Measurements from ENCODE around the gene TUBA1B. TPM values are rescaled to one million over a fixed set of nuclear protein-coding genes. Genes with fewer than 3 reads are reported as not detected.
A peak's percentile ranks its signal among the peaks of the same experiment; 100 is the strongest.
"Not testable (repeated sequence)": the region's sequence is repeated elsewhere in the genome, so short reads cannot be mapped to it uniquely, and the experiment has no call there.

TUBA1B gene
- total RNA-seq, 1 experiment from 2014 or later = 793 TPM

- intact Hi-C loops (cut with micrococcal nuclease; ENCODE audit: unreplicated experiment) = no loop called here
- CTCF ChIA-PET = interaction anchor here (0.6 to 1.9 kb wide), 8 partner anchors 8 to 128 kb away, joined by 3 to 13 read pairs (median 4); partner anchors contain the start of genes RHEBL1 and TUBA1A
- no TSS peak for BruUV-seq (replicated peaks)
Measured at GRCh38 chr12:49129332-49130150, 1.7 kb downstream of the TUBA1B start.

GRCh38 chr12:49127971-49128370 lies 3.2 kb downstream of the TUBA1B start:
- H3K27ac Mint-ChIP-seq (ENCODE audit: unreplicated experiment); CTCF ChIA-PET; H3K9me3 Mint-ChIP-seq (ENCODE audit: low read depth, unreplicated experiment); H3K27me3 Mint-ChIP-seq (ENCODE audit: unreplicated experiment); H3K4me1 Mint-ChIP-seq (ENCODE audit: low read depth, unreplicated experiment); intact Hi-C loops (cut with micrococcal nuclease; ENCODE audit: unreplicated experiment); DNase-seq; H3K4me3 Mint-ChIP-seq (ENCODE audit: low read depth, unreplicated experiment): not testable (repeated sequence)
- peaks cover 38% of the 10 kb centered on the region for H3K36me3 Mint-ChIP-seq (ENCODE audit: insufficient read depth, unreplicated experiment)
- TSS peak; percentile 58 for BruUV-seq (replicated peaks)

More at GRCh38 chr12:49129332-49130150, 1.7 kb downstream of the TUBA1B start:
- H3K27me3 Mint-ChIP-seq (ENCODE audit: unreplicated experiment) = no peaks in the 10 kb centered on the region
- DNase-seq = no peak
- peaks cover 38% of the 10 kb centered on the region for H3K36me3 Mint-ChIP-seq (ENCODE audit: insufficient read depth, unreplicated experiment)
- H3K27ac Mint-ChIP-seq (ENCODE audit: unreplicated experiment) = peak overlapping the region; percentile 91
- no peaks in the 10 kb centered on the region for H3K9me3 Mint-ChIP-seq (ENCODE audit: low read depth, unreplicated experiment)
- H3K4me1 Mint-ChIP-seq (ENCODE audit: low read depth, unreplicated experiment) = peaks cover 8% of the 10 kb centered on the region
- no peak for TF ChIP-seq CTCF (IDR thresholded peaks at IDR 0.05; ENCODE audit: unreplicated experiment)
- peak overlapping the region; percentile 86 for H3K4me3 Mint-ChIP-seq (ENCODE audit: low read depth, unreplicated experiment)

- DNase-seq = no peak
- H3K27me3 Mint-ChIP-seq (ENCODE audit: unreplicated experiment) = no peaks in the 10 kb centered on the region
- peaks cover 6% of the 10 kb centered on the region for H3K4me1 Mint-ChIP-seq (ENCODE audit: low read depth, unreplicated experiment)
- peaks cover 37% of the 10 kb centered on the region for H3K36me3 Mint-ChIP-seq (ENCODE audit: insufficient read depth, unreplicated experiment)
- no peak overlapping the region for H3K4me3 Mint-ChIP-seq (ENCODE audit: low read depth, unreplicated experiment)
- intact Hi-C loops (cut with micrococcal nuclease; ENCODE audit: unreplicated experiment) = no loop called here
- no peak for TF ChIP-seq CTCF (IDR thresholded peaks at IDR 0.05; ENCODE audit: unreplicated experiment)
- H3K27ac Mint-ChIP-seq (ENCODE audit: unreplicated experiment) = no peak overlapping the region
- no peaks in the 10 kb centered on the region for H3K9me3 Mint-ChIP-seq (ENCODE audit: low read depth, unreplicated experiment)
- CTCF ChIA-PET = no interaction called here
- BruUV-seq (replicated peaks) = no TSS peak
Measured at GRCh38 chr12:49126852-49127763, 4.1 kb downstream of the TUBA1B start.

GRCh38 chr12:49121047-49121696 lies 10.0 kb downstream of the TUBA1B start:
- Mint-ChIP-seq H3K27ac (ENCODE audit: unreplicated experiment) (no peak overlapping the region), H3K4me3 (ENCODE audit: low read depth, unreplicated experiment) (no peak overlapping the region)

More at GRCh38 chr12:49121047-49121696, 10.0 kb downstream of the TUBA1B start:
- CTCF ChIA-PET = interaction anchor here (0.7 to 1.1 kb wide), 7 partner anchors 9 to 124 kb away, joined by 3 to 29 read pairs (median 6); partner anchors contain the start of genes LMBR1L and RHEBL1
- TF ChIP-seq CTCF (IDR thresholded peaks at IDR 0.05; ENCODE audit: unreplicated experiment) = peak; percentile 13
- H3K36me3 Mint-ChIP-seq (ENCODE audit: insufficient read depth, unreplicated experiment) = no peaks in the 10 kb centered on the region
- BruUV-seq (replicated peaks) = no TSS peak
- peak; percentile 41 for DNase-seq
- no peaks in the 10 kb centered on the region for H3K4me1 Mint-ChIP-seq (ENCODE audit: low read depth, unreplicated experiment)
- intact Hi-C loops (cut with micrococcal nuclease; ENCODE audit: unreplicated experiment) = loop anchor here (1.0 to 5.0 kb wide), 2 partner anchors 34 to 57 kb away; no protein-coding TSS in a partner anchor
- no peaks in the 10 kb centered on the region for H3K27me3 Mint-ChIP-seq (ENCODE audit: unreplicated experiment)
- no peaks in the 10 kb centered on the region for H3K9me3 Mint-ChIP-seq (ENCODE audit: low read depth, unreplicated experiment)
